Heart right ventricle (tissue), 16 donors: ENCODE results near the gene PLIN4. TPM values are rescaled to one million over a fixed set of nuclear protein-coding genes. Genes with fewer than 3 reads are reported as not detected.
A peak's percentile ranks its signal among the peaks of the same experiment; 100 is the strongest.

Source experiments
- ATAC-seq, 8 donors: fragments of 200-7000 bp; cut with Tn5 transposase; one replicate each; pipeline ENCODE4 v1.9.1; 2020; ENCODE audit warnings: mild to moderate bottlenecking in 8 of 8, moderate library complexity in 8 of 8, moderate number of reproducible peaks in 1 of 8
- DNase-seq, 2 donors: peaks; one replicate each; pipeline ENCODE4 v3.0.0-alpha.2; 2020
- H3K27ac ChIP-seq, 10 donors: fragments of 200-600 bp; sonication (generic) in 2 of 10; one replicate each; pipeline versions ENCODE4 v1.5.0 to v1.8.0; 2020 to 2022; ENCODE audit warnings: mild to moderate bottlenecking in 3 of 10
- H3K27me3 ChIP-seq, 7 donors: fragments of 200-600 bp; one replicate each; pipeline ENCODE4 v1.8.0; 2021 to 2022; ENCODE audit warnings: mild to moderate bottlenecking in 2 of 7
- H3K36me3 ChIP-seq, 9 donors: fragments of 200-600 bp; sonication (generic) in 1 of 9; one replicate each; pipeline versions ENCODE4 v1.5.0 to v1.8.0; 2020 to 2022; ENCODE audit warnings: mild to moderate bottlenecking in 2 of 9
- H3K4me1 ChIP-seq, 9 donors: fragments of 200-600 bp; sonication (generic) in 1 of 9; one replicate each; pipeline versions ENCODE4 v1.5.0 to v1.8.0; 2020 to 2022; ENCODE audit warnings: mild to moderate bottlenecking in 4 of 9
- H3K4me3 ChIP-seq, 10 donors: fragments of 200-600 bp; sonication (generic) in 2 of 10; one replicate each; pipeline versions ENCODE4 v1.5.0 to v1.8.0; 2020 to 2022; ENCODE audit warnings: mild to moderate bottlenecking in 7 of 10, moderate library complexity in 2 of 10
- H3K9me3 ChIP-seq, 11 donors: fragments of 200-600 bp in 10 of 11; sonication (generic) in 2 of 11; one replicate each; pipeline versions ENCODE4 v1.5.0 to v1.8.0; 2013 to 2022; ENCODE audit warnings: mild to moderate bottlenecking in 2 of 11, control low read depth in 1 of 11, moderate library complexity in 1 of 11
- CTCF ChIP-seq, 9 donors: fragments of 200-600 bp; sonication (generic) in 2 of 9; IDR thresholded peaks; one replicate each; pipeline versions ENCODE4 v1.5.0 to v1.8.0; 2021 to 2022; ENCODE audit warnings: antibody characterized with exemption in 9 of 9, mild to moderate bottlenecking in 5 of 9, moderate library complexity in 1 of 9
- WGBS, 2 donors: extraction: QIAGEN DNeasy Blood & Tissue Kit; methylation state at CpG; one replicate each; pipeline ENCODE4 v1.1.7; 2013; ENCODE audit warnings: inconsistent platforms in 1 of 2; 5-methylcytosine and 5-hydroxymethylcytosine counted together
- intact Hi-C, 10 donors: fragments of 100-400 bp; cut with DNase I; formaldehyde crosslinking; loops; one replicate each; pipeline versions ENCODE4 v1.11.1 to v1.14.2; 2022
- polyA plus RNA-seq, 2 donors: library from polyadenylated mRNA; stranded (reverse); fragments of 200-250 nt; gene quantifications; one replicate each; pipeline ENCODE4 v1.2.3, GENCODE V29; 2013
- total RNA-seq, 10 donors: library from RNA; stranded (reverse); fragmentation: NEBNext Ultra II Directional in 3 of 10; extraction: Animal tissue kit (Norgen Biotek cat#: 25700) in 3 of 10; gene quantifications; one replicate each; pipeline versions ENCODE4 v1.2.1 to v1.2.4, GENCODE V29; 2021 to 2023
- donor health status: Arrhythmogenic right ventricular cardiomyopathy.
- donor health status: ischemic (EF 13 %, LVEDD 7.1; RV severe dilation, severe dysfunction).
- donor health status: healthy with polysubstance abuse.
- donor health status: DM: no; HTN: yes; CAD: no.
- donor health status: DM: no; HTN: no; CAD: no.
- donor health status: ischemic (EF 25% LVEDD 6.9; RV normal size, moderate dysfunction).
- donor health status: ischemic (EF 25% LVEDD 5.7; RV mildly dilated, moderate dysfunction).
- donor health status: healthy.
- donor health status: DM: yes; HTN: yes; CAD: no.
- donor health status: Ischemic cardiomyopathy.
- donor health status: ischemic (EF 35%, LVEDD 5.7; RV mildly dilated, moderate dysfunction).
- donor health status: nonischemic (EF 11% LVEDD 7.7; RV severe dilation, severe dysfunction).
- donor health status: DM: yes; HTN: yes; CAD: no.
- donor health status: PGD.
- donor health status: ischemic (EF 29% LVEDD 5.4; RV normal size, mild dysfunction).
- donor health status: nonischemic (EF 23%, LVEDD 6.1; RV moderate dilation, normal function).

PLIN4 gene
- total and polyA plus RNA-seq, 12 donors: 42.0 to 416 (median 198) TPM

GRCh38 chr19:4559569-4559968 is 41.3 kb upstream of the PLIN4 start, which contains the start of gene SEMA6B:
TSS of gene SEMA6B (minus strand) at chr19:4559684. CDS start at chr19:4558457, 1,227 bp downstream.
- Histone ChIP-seq H3K27ac (peak within 1 kb of the TSS; percentile 65 to 93 (median 87)), H3K4me1 (peaks cover 0 to 40% (median 11%) of the 10 kb centered on the region in 9 donors), H3K27me3 (no peaks in the 10 kb centered on the region), H3K36me3 (peaks cover 0 to 17% (median 0%) of the 10 kb centered on the region in 9 donors), H3K9me3 (no peaks in the 10 kb centered on the region), H3K4me3 (peak within 1 kb of the TSS; percentile 28 to 65 (median 55))
- intact Hi-C loops: loop anchor here in 6 of 10 donors (5.0 kb wide), 1 partner anchor 78 kb away; the partner anchor contains the start of gene TNFAIP8L1 (in 6 of the 6)
- ATAC-seq (peak; percentile 39 to 92 (median 86)), DNase-seq (peak in 1 of 2 donors; percentile 65)
- no peak for TF ChIP-seq CTCF (IDR thresholded peaks at IDR 0.05)
- 48 to 75% methylated on average over 13 of the region's 13 CpGs for WGBS, 2 donors

- Histone ChIP-seq H3K36me3 (peaks cover 0 to 29% (median 0%) of the 10 kb centered on the region in 9 donors), H3K4me1 (peaks cover 0 to 37% (median 11%) of the 10 kb centered on the region in 9 donors), H3K4me3 (peak overlapping the region; percentile 28 to 65 (median 55)), H3K27ac (peak overlapping the region in 9 of 10 donors; percentile 22 to 93 (median 87)), H3K27me3 (no peaks in the 10 kb centered on the region), H3K9me3 (no peaks in the 10 kb centered on the region)
- ATAC-seq (peak in 1 of 8 donors; percentile 18), DNase-seq (no peak)
- TF ChIP-seq CTCF (IDR thresholded peaks at IDR 0.05): peak in 8 of 9 donors; percentile 97 to 100 (median 99)
- 23 to 25% methylated on average over 44 of the region's 44 CpGs for WGBS, 2 donors
- intact Hi-C loops: loop anchor here in 7 of 10 donors (1.0 to 5.0 kb wide), 2 partner anchors 78 to 79 kb away; partner anchors contain the start of gene TNFAIP8L1 (in 6 of the 7)
Measured at GRCh38 chr19:4557971-4558941, 40.0 kb upstream of the PLIN4 start.

GRCh38 chr19:4557144-4557970 is 39.1 kb upstream of the PLIN4 start:
- no peaks in the 10 kb centered on the region for H3K9me3 ChIP-seq
- H3K27me3 ChIP-seq: no peaks in the 10 kb centered on the region
- H3K4me1 ChIP-seq: peaks cover 0 to 30% (median 11%) of the 10 kb centered on the region in 9 donors
- intact Hi-C loops: loop anchor here in 6 of 10 donors (5.0 kb wide), 1 partner anchor 80 kb away; the partner anchor contains the start of gene TNFAIP8L1 (in 6 of the 6)
- peak overlapping the region in 9 of 10 donors; percentile 28 to 65 (median 58) for H3K4me3 ChIP-seq
- 78 to 83% methylated on average over 33 of the region's 33 CpGs for WGBS, 2 donors
- H3K27ac ChIP-seq: peak overlapping the region in 4 of 10 donors; percentile 25 to 93 (median 77)
- no peak for DNase-seq
- peaks cover 0 to 38% (median 0%) of the 10 kb centered on the region in 9 donors for H3K36me3 ChIP-seq
- peak in 2 of 8 donors; percentile 6 to 11 for ATAC-seq
- TF ChIP-seq CTCF (IDR thresholded peaks at IDR 0.05): no peak
